HCT116 (cell line): Measurements from ENCODE around the gene NID2. TPM values are rescaled to one million over a fixed set of nuclear protein-coding genes. Genes with fewer than 3 reads are reported as not detected.

Experiments
- ATAC-seq: fragments of 200-7000 bp; cut with Tn5 transposase; 2 replicates; pipeline ENCODE4 v1.9.1; 2020; ENCODE audit warnings: mild to moderate bottlenecking, moderate library complexity
- BruUV-seq: library from RNA; stranded (reverse); fragments of 400-500 nt; replicated peaks from 2 replicates; lab custom pipeline; 2021; lab: Mats Ljungman, UMichigan
- CTCF ChIA-PET: fragments of 300-600 bp; sonication (Branson Sonifier 250); formaldehyde crosslinking; loops from one replicate; lab custom pipeline; 2021; ENCODE audit warnings: antibody characterized with exemption; lab: Charles Lee
- POLR2A ChIA-PET: fragments of 300-600, 350-600 bp; sonication (Branson Sonifier 250); formaldehyde crosslinking; loops from one replicate; lab custom pipeline; 2021; ENCODE audit warnings: antibody characterized with exemption; lab: Charles Lee
- RAD21 ChIA-PET, 2 experiments: fragments of 300-600 bp; sonication (Branson Sonifier 250); formaldehyde crosslinking; loops; one replicate each; lab custom pipeline; 2023; ENCODE audit warnings: low total read pairs in 2 of 2; ENCODE audit not compliant: uncharacterized antibody in 2 of 2, unreplicated experiment in 2 of 2, low non-redundant PET in 1 of 2; lab: Charles Lee
- DNase-seq: peaks from one replicate; pipeline ENCODE4 v3.0.0-alpha.2; 2010; ENCODE audit warnings: low read depth, low spot score
- H2AFZ ChIP-seq: fragments of 200-600 bp; shearing (Covaris generic), sonication (generic); 2 replicates; pipeline ENCODE4 v1.6.1; 2017; ENCODE audit warnings: low read depth, mixed run types, mixed read lengths, antibody characterized with exemption, low read length; ENCODE audit not compliant: poor library complexity, severe bottlenecking
- H3K27ac ChIP-seq: 2 replicates; pipeline ENCODE4 v1.5.1; 2012; ENCODE audit warnings: low read depth, low read length
- H3K27me3 ChIP-seq: fragments of 200-600 bp; sonication (generic); 2 replicates; pipeline ENCODE4 v1.6.1; 2016; ENCODE audit warnings: mixed run types, low read length, mixed read lengths; ENCODE audit not compliant: insufficient read depth
- H3K36me3 ChIP-seq, 2 experiments: fragments of 200-500 bp in 1 of 2; fragments of 200-600 bp in 1 of 2; sonication (Bioruptor generic) in 1 of 2; sonication (generic) in 1 of 2; 2 replicates each; pipeline versions ENCODE4 v1.5.1 to v1.6.1; 2014 to 2016; ENCODE audit warnings: low read length in 2 of 2, inconsistent platforms in 1 of 2, mixed read lengths in 1 of 2, mixed run types in 1 of 2; ENCODE audit not compliant: insufficient read depth in 2 of 2, control insufficient read depth in 1 of 2
- H3K4me1 ChIP-seq, 2 experiments: fragments of 200-600 bp in 1 of 2; sonication (generic) in 1 of 2; 2 replicates each; pipeline versions ENCODE4 v1.5.1 to v1.6.1; 2012 to 2017; ENCODE audit warnings: low read length in 2 of 2, inconsistent platforms in 1 of 2, mild to moderate bottlenecking in 1 of 2, mixed read lengths in 1 of 2, mixed run types in 1 of 2, moderate library complexity in 1 of 2; ENCODE audit not compliant: insufficient read depth in 2 of 2, control insufficient read depth in 1 of 2
- H3K4me2 ChIP-seq: fragments of 200-600 bp; sonication (generic); 2 replicates; pipeline ENCODE4 v1.6.1; 2017; ENCODE audit warnings: mixed run types, low read length, mixed read lengths
- H3K4me3 ChIP-seq, 2 experiments: fragments of 200-600 bp in 1 of 2; sonication (generic) in 1 of 2; replicated peaks in 1 of 2; 2 replicates each; pipeline ENCODE4 v1.5.1; 2011 to 2016; ENCODE audit warnings: low read length in 2 of 2, control low read depth in 1 of 2, low read depth in 1 of 2, mild to moderate bottlenecking in 1 of 2, mixed read lengths in 1 of 2, mixed run types in 1 of 2
- H3K79me2 ChIP-seq: fragments of 200-600 bp; sonication (generic); 2 replicates; pipeline ENCODE4 v1.6.1; 2017; ENCODE audit warnings: mild to moderate bottlenecking, mixed run types, low read length, moderate library complexity, mixed read lengths; ENCODE audit not compliant: insufficient read depth
- H3K9ac ChIP-seq: fragments of 200-600 bp; sonication (generic); 2 replicates; pipeline ENCODE4 v1.6.1; 2016; ENCODE audit warnings: low read length, mixed read lengths
- H3K9me2 ChIP-seq: fragments of 200-600 bp; sonication (generic), shearing (Covaris generic); 2 replicates; pipeline ENCODE4 v1.6.1; 2017; ENCODE audit warnings: mixed run types, mild to moderate bottlenecking, moderate library complexity; ENCODE audit not compliant: insufficient read depth
- H3K9me3 ChIP-seq, 2 experiments: fragments of 200-500 bp in 1 of 2; fragments of 200-600 bp in 1 of 2; sonication (Bioruptor generic) in 1 of 2; sonication (generic) in 1 of 2; 2 replicates each; pipeline ENCODE4 v1.6.1; 2014 to 2017; ENCODE audit warnings: low read length in 2 of 2, mixed read lengths in 2 of 2, inconsistent platforms in 1 of 2, low read depth in 1 of 2, mild to moderate bottlenecking in 1 of 2, mixed run types in 1 of 2, moderate library complexity in 1 of 2; ENCODE audit not compliant: control insufficient read depth in 1 of 2, insufficient read depth in 1 of 2
- H4K20me1 ChIP-seq: fragments of 200-600 bp; sonication (generic), shearing (Covaris generic); 2 replicates; pipeline ENCODE4 v1.6.1; 2017; ENCODE audit warnings: mixed run types, mild to moderate bottlenecking, moderate library complexity; ENCODE audit not compliant: insufficient read depth
- ATF3 ChIP-seq: IDR thresholded peaks from 2 replicates; pipeline ENCODE4 v1.6.1; 2012
- CBX3 ChIP-seq: IDR thresholded peaks from 2 replicates; pipeline ENCODE4 v1.6.1; 2012; ENCODE audit warnings: low read depth
- ELF1 ChIP-seq: IDR thresholded peaks from 2 replicates; pipeline ENCODE4 v1.6.1; 2012; ENCODE audit warnings: low read depth, borderline replicate concordance
- EZH2 ChIP-seq: fragments of 200-600 bp; sonication (generic); IDR thresholded peaks from 2 replicates; pipeline ENCODE4 v1.6.1; 2017; ENCODE audit warnings: antibody characterized with exemption, mixed run types
- FOSL1 ChIP-seq: IDR thresholded peaks from 2 replicates; pipeline ENCODE4 v1.6.1; 2012; ENCODE audit warnings: low read depth
- JUND ChIP-seq: IDR thresholded peaks from 2 replicates; pipeline ENCODE4 v1.6.1; 2012
- MAX ChIP-seq: IDR thresholded peaks from 2 replicates; pipeline ENCODE4 v1.6.1; 2012
- POLR2A ChIP-seq: IDR thresholded peaks from 2 replicates; pipeline ENCODE4 v1.7.0; 2011; ENCODE audit warnings: borderline replicate concordance; ENCODE audit not compliant: insufficient read depth, insufficient read length; ENCODE audit errors: extremely low read depth
- POLR2AphosphoS5 ChIP-seq: IDR thresholded peaks from 2 replicates; pipeline ENCODE4 v1.6.1; 2011; ENCODE audit warnings: mild to moderate bottlenecking, low read depth, low read length, moderate library complexity
- RAD21 ChIP-seq: IDR thresholded peaks from 2 replicates; pipeline ENCODE4 v1.6.1; 2012; ENCODE audit warnings: low read depth, mild to moderate bottlenecking
- SP1 ChIP-seq: IDR thresholded peaks from 2 replicates; pipeline ENCODE4 v1.6.1; 2012; ENCODE audit warnings: low read depth
- SRF ChIP-seq: IDR thresholded peaks from 2 replicates; pipeline ENCODE4 v1.6.1; 2012; ENCODE audit warnings: low read depth
- TCF7L2 ChIP-seq: IDR thresholded peaks from 2 replicates; pipeline ENCODE4 v1.7.0; 2011; ENCODE audit warnings: borderline replicate concordance, inconsistent platforms; ENCODE audit not compliant: insufficient read depth, insufficient read length; ENCODE audit errors: extremely low read depth
- ZFX ChIP-seq: fragments of 450-650 bp; IDR thresholded peaks from 2 replicates; pipeline ENCODE4 v1.6.1; 2017
- ZNF274 ChIP-seq: fragments of 200-500 bp; sonication (Bioruptor generic); IDR thresholded peaks from 2 replicates; pipeline ENCODE4 v1.6.1; 2014; ENCODE audit warnings: mild to moderate bottlenecking, low read depth, low read length, inconsistent platforms
- intact Hi-C: fragments of 100-400 bp; cut with micrococcal nuclease; formaldehyde crosslinking; loops from 2 replicates; pipeline ENCODE4 v1.10.0; 2022
- total RNA-seq: library from RNA; stranded (reverse); gene quantifications from one replicate; pipeline ENCODE4 v1.2.1, GENCODE V29; 2021; ENCODE audit not compliant: unreplicated experiment

NID2 gene
- total RNA-seq, 1 experiment from 2014 or later, result 0.84 TPM

GRCh38 chr14:51962711-51963110, 106.1 kb downstream of the NID2 start:
- no peaks in the 10 kb centered on the region; a peak in 1 of 4 replicates for H3K4me1 ChIP-seq
- no TSS peak for BruUV-seq
- CTCF ChIA-PET, result interaction anchor here (1.3 kb wide), 1 partner anchor 16 kb away, joined by 6 read pairs; no protein-coding TSS in a partner anchor
- TF ChIP-seq RAD21 (no peak), MAX (no peak), ZNF274 (no peak), SRF (no peak), POLR2A (no peak), EZH2 (no peak), POLR2AphosphoS5 (no peak), ELF1 (no peak), CBX3 (no peak), TCF7L2 (no peak), SP1 (no peak), FOSL1 (no peak), JUND (no peak), ZFX (no peak), ATF3 (no peak)
- H3K9me3 ChIP-seq, result no peaks in the 10 kb centered on the region
- no peaks in the 10 kb centered on the region for H3K27me3 ChIP-seq
- ATAC-seq (no peak), DNase-seq (no peak)
- POLR2A ChIA-PET, result no interaction called here
- no peaks in the 10 kb centered on the region for H3K79me2 ChIP-seq
- H2AFZ ChIP-seq, result no peak overlapping the region
- H3K27ac ChIP-seq, result no peak overlapping the region
- no peaks in the 10 kb centered on the region for H4K20me1 ChIP-seq
- no peaks in the 10 kb centered on the region for H3K36me3 ChIP-seq
- no peak overlapping the region for H3K4me2 ChIP-seq
- RAD21 ChIA-PET, result no interaction called here
- H3K9me2 ChIP-seq, result no peaks in the 10 kb centered on the region
- H3K9ac ChIP-seq, result no peak overlapping the region
- intact Hi-C loops, result no loop called here
- no peak overlapping the region for H3K4me3 ChIP-seq

- no peak for TF ChIP-seq EZH2
- TF ChIP-seq FOSL1, result no peak
- TF ChIP-seq JUND, result no peak
- TF ChIP-seq ZNF274, result no peak
- intact Hi-C loops, result no loop called here
- no peaks in the 10 kb centered on the region; a peak in 1 of 4 replicates for H3K4me1 ChIP-seq
- no peaks in the 10 kb centered on the region for H4K20me1 ChIP-seq
- no peak overlapping the region for H3K4me3 ChIP-seq
- H2AFZ ChIP-seq, result no peak overlapping the region
- DNase-seq (no peak), ATAC-seq (no peak)
- no peaks in the 10 kb centered on the region for H3K9me2 ChIP-seq
- no peaks in the 10 kb centered on the region for H3K79me2 ChIP-seq
- H3K9ac ChIP-seq, result no peak overlapping the region
- H3K27me3 ChIP-seq, result no peaks in the 10 kb centered on the region
- H3K27ac ChIP-seq, result no peak overlapping the region
- RAD21 ChIA-PET, result no interaction called here
- CTCF ChIA-PET, result no interaction called here
- H3K9me3 ChIP-seq, result no peaks in the 10 kb centered on the region
- H3K36me3 ChIP-seq, result no peaks in the 10 kb centered on the region
- POLR2A ChIA-PET, result no interaction called here
- no TSS peak for BruUV-seq
- no peak overlapping the region for H3K4me2 ChIP-seq
Observed at GRCh38 chr14:51960866-51961265, 108.0 kb downstream of the NID2 start.
